Measurements from ENCODE around the gene PAX5. TPM values are rescaled to one million over a fixed set of nuclear protein-coding genes. Genes with fewer than 3 reads are reported as not detected.

Gene PAX5
- total and polyA plus RNA-seq, 2 donors (not counting 1 experiment from before 2014, with no cell fraction given) = 196 to 275 TPM

DNA sequence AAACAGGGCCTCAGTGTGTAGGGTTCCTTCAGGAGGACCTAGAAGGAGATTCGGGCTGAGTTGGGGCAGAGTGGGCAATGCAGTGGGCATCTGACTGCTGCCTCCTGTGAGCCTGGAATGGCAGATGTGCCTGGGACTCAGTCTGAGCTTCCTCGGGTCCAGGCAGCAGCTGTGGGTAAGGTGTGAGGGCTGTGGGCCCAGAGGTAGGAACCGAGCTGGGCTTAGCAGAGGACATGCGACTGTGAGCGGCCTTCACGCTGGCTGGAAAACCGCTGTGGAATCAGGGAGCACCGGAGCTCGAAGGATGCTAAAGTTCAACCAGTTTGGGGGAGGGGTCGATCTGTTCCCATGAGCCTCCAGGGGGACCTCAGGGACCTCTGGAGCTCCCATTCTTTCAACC is 137.0 kb downstream of the PAX5 start:
- peak overlapping the region; percentile 67 for H3K27ac Mint-ChIP-seq

DNA sequence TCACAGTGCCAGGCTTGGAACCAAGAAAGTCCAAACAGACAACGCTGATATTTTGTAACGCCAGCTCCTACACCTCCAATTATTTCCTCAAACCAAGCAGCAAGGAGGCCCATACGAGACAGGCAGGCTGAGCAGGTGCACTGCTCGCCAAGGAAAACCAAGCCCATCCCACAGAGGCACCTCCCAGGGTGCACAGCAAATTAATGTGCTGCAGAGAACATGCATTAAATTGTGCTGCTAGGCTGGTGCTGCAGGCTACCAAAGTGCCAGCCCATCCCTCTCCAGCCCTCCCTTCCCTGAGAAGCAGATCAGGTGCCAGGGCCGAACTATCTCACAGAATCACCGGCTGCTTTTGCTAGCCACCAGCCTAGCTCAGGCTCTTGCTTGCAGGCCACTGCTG is 137.8 kb downstream of the PAX5 start:
- Histone ChIP-seq H2AFZ (ENCODE audit: insufficient read depth, low read depth, low read length, poor library complexity, severe bottlenecking) (no peak overlapping the region), H4K20me1 (ENCODE audit: control insufficient read depth, insufficient read depth, low read length, poor library complexity, severe bottlenecking) (peaks cover 96% of the 10 kb centered on the region), H3K79me2 (ENCODE audit: control insufficient read depth, insufficient read depth, low read length) (peaks cover 100% of the 10 kb centered on the region), H3K4me3 (ENCODE audit: control extremely low read depth in 1 of 5, extremely low read depth in 1 of 5, insufficient read depth in 1 of 5, low read depth in 2 of 5, low read length in 4 of 5) (no peak overlapping the region), H3K4me1 (ENCODE audit: control insufficient read depth in 2 of 2, insufficient read depth in 2 of 2, low read length in 2 of 2) (peaks cover 0 to 2% of the 10 kb centered on the region in 2 donors), H3K9ac (ENCODE audit: low read length) (no peak overlapping the region), H3K4me2 (replicated peaks; ENCODE audit: low read depth, low read length, poor library complexity, severe bottlenecking) (no peak overlapping the region), H3K36me3 (replicated peaks in 1 of 2; ENCODE audit: control extremely low read depth in 1 of 2, control insufficient read depth in 1 of 2, extremely low read depth in 1 of 2, insufficient read depth in 2 of 2, low read length in 1 of 2) (peaks cover 0 to 98% of the 10 kb centered on the region in 2 experiments), H3K27me3 (replicated peaks in 1 of 4; ENCODE audit: control extremely low read depth in 1 of 4, control insufficient read depth in 3 of 4, insufficient read depth in 4 of 4, low read length in 3 of 4) (no peaks in the 10 kb centered on the region), H3K27ac (ENCODE audit: low read length in 2 of 2) (no peak overlapping the region), H3K9me3 (ENCODE audit: control extremely low read depth in 1 of 3, control insufficient read depth in 2 of 3, insufficient read depth in 1 of 3, low read length in 2 of 3) (no peaks in the 10 kb centered on the region)
- ChIA-PET CTCF (no interaction called here), POLR2A (no interaction called here)
- TF ChIP-seq, protein P1, sequence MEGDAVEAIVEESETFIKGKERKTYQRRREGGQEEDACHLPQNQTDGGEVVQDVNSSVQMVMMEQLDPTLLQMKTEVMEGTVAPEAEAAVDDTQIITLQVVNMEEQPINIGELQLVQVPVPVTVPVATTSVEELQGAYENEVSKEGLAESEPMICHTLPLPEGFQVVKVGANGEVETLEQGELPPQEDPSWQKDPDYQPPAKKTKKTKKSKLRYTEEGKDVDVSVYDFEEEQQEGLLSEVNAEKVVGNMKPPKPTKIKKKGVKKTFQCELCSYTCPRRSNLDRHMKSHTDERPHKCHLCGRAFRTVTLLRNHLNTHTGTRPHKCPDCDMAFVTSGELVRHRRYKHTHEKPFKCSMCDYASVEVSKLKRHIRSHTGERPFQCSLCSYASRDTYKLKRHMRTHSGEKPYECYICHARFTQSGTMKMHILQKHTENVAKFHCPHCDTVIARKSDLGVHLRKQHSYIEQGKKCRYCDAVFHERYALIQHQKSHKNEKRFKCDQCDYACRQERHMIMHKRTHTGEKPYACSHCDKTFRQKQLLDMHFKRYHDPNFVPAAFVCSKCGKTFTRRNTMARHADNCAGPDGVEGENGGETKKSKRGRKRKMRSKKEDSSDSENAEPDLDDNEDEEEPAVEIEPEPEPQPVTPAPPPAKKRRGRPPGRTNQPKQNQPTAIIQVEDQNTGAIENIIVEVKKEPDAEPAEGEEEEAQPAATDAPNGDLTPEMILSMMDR (IDR thresholded peaks at IDR 0.05) = no peak
- no peak for TF ChIP-seq EZH2 (IDR thresholded peaks at IDR 0.05; ENCODE audit: borderline replicate concordance, insufficient read depth, low read depth, low read length, poor library complexity, severe bottlenecking)
- peaks cover 16% of the 10 kb centered on the region for H3K4me1 Mint-ChIP-seq
- intact Hi-C loops (cut with micrococcal nuclease) = no loop called here
- DNase-seq = no peak
- H3K27ac Mint-ChIP-seq = peak overlapping the region; percentile 72
- no peak for ATAC-seq (ENCODE audit: low read depth)
- H3K27me3 Mint-ChIP-seq = no peaks in the 10 kb centered on the region
- no peak overlapping the region for H3K4me3 Mint-ChIP-seq
- 97% methylated on average over 5 of the region's 6 CpGs for WGBS (ENCODE audit: insufficient coverage)
- H3K9me3 Mint-ChIP-seq (ENCODE audit: insufficient read depth) = no peaks in the 10 kb centered on the region

More for the DNA sequence above, 137.0 kb downstream of the PAX5 start:
- intact Hi-C loops (cut with micrococcal nuclease) = no loop called here
- TF ChIP-seq EZH2 (IDR thresholded peaks at IDR 0.05; ENCODE audit: borderline replicate concordance, insufficient read depth, low read depth, low read length, poor library complexity, severe bottlenecking) = no peak
- no peak for ATAC-seq (ENCODE audit: low read depth)
- no peak for DNase-seq
- Histone ChIP-seq H3K4me3 (ENCODE audit: control extremely low read depth in 1 of 5, extremely low read depth in 1 of 5, insufficient read depth in 1 of 5, low read depth in 2 of 5, low read length in 4 of 5) (no peak overlapping the region), H3K79me2 (ENCODE audit: control insufficient read depth, insufficient read depth, low read length) (peaks cover 100% of the 10 kb centered on the region), H3K9me3 (ENCODE audit: control extremely low read depth in 1 of 3, control insufficient read depth in 2 of 3, insufficient read depth in 1 of 3, low read length in 2 of 3) (no peaks in the 10 kb centered on the region), H3K9ac (ENCODE audit: low read length) (no peak overlapping the region), H3K27ac (ENCODE audit: low read length in 2 of 2) (no peak overlapping the region), H3K4me2 (replicated peaks; ENCODE audit: low read depth, low read length, poor library complexity, severe bottlenecking) (no peak overlapping the region), H4K20me1 (ENCODE audit: control insufficient read depth, insufficient read depth, low read length, poor library complexity, severe bottlenecking) (peaks cover 95% of the 10 kb centered on the region), H3K36me3 (replicated peaks in 1 of 2; ENCODE audit: control extremely low read depth in 1 of 2, control insufficient read depth in 1 of 2, extremely low read depth in 1 of 2, insufficient read depth in 2 of 2, low read length in 1 of 2) (peaks cover 0 to 98% of the 10 kb centered on the region in 2 experiments), H3K27me3 (replicated peaks in 1 of 4; ENCODE audit: control extremely low read depth in 1 of 4, control insufficient read depth in 3 of 4, insufficient read depth in 4 of 4, low read length in 3 of 4) (no peaks in the 10 kb centered on the region), H3K4me1 (ENCODE audit: control insufficient read depth in 2 of 2, insufficient read depth in 2 of 2, low read length in 2 of 2) (peaks cover 0 to 7% of the 10 kb centered on the region in 2 donors), H2AFZ (ENCODE audit: insufficient read depth, low read depth, low read length, poor library complexity, severe bottlenecking) (no peak overlapping the region)
- ChIA-PET CTCF (no interaction called here), POLR2A (interaction anchor here (0.7 kb wide), 1 partner anchor 44 kb away, joined by 3 read pairs; no protein-coding TSS in a partner anchor)
- no peaks in the 10 kb centered on the region for H3K9me3 Mint-ChIP-seq (ENCODE audit: insufficient read depth)
- no peak overlapping the region for H3K4me3 Mint-ChIP-seq
- H3K27me3 Mint-ChIP-seq = no peaks in the 10 kb centered on the region
- WGBS (ENCODE audit: insufficient coverage) = 90% methylated on average over 9 of the region's 10 CpGs
- H3K4me1 Mint-ChIP-seq = peaks cover 18% of the 10 kb centered on the region

Data from B cell (primary cell).